ENCODE results near the gene SGO2.
"Not testable (repeated sequence)": the region's sequence is repeated elsewhere in the genome, so short reads cannot be mapped to it uniquely, and the experiment has no call there.

The SGO2 gene

DNA sequence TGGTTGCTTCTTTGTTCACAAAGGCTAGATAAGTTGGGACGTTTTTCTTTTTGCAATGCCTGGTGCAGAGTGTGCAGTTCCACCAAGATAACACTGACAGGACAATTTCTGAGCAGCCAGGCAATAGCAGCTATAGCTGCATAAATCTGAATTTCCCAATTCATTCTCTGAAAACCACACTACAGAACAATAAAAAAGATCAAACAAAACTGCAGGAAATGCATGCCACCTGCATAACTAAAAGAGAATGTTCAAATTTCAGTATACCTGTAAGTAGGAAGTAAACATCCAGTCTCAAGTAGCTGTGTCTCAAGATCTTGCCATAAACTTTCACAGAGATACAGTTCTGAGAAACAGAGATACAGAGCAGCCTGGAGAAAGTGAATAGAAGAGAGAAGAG is 10.9 kb upstream of the SGO2 start:
- no peak for DNase-seq (ENCODE audit: low spot score)

DNA sequence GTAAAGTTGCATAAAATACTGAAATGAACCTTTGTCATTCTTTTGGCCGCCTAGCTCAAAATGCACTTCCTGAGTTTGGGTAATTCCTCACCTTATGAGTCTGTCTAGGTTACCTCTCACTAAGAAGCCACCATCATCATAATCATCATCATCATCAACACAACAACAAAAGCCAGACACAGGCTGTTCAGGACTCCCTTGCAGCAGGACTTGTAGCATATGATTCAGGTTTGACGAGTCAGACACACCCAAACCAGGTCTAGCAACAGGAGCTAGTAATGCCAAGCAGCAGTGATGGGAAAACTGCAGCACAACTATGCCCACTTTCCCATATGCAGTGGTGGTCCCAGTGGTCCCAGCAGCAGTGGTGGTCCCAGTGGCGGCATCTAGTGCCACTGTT is 2.8 kb upstream of the SGO2 start:
- no peak for DNase-seq (ENCODE audit: low spot score)

DNA sequence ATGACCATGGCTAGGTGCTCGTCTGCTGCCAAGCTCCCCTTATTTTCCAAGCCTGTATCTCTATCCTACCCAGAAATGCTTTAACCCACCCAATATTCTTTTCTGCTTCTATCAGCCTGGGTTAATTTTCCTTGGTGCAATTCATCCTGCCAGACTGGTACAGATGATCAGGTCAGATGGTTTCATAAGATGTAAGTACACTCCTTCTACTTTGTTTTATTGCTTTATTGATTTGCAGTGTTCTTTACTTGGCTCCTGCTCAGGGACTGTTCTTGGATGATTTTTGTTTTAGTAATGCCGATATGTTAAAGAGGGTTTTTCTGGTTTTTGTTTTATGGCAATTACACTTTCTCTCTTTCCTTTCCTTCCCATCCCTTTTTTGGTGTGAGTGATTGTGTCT is 2.4 kb upstream of the SGO2 start:
- DNase-seq (ENCODE audit: low spot score) = no peak

DNA sequence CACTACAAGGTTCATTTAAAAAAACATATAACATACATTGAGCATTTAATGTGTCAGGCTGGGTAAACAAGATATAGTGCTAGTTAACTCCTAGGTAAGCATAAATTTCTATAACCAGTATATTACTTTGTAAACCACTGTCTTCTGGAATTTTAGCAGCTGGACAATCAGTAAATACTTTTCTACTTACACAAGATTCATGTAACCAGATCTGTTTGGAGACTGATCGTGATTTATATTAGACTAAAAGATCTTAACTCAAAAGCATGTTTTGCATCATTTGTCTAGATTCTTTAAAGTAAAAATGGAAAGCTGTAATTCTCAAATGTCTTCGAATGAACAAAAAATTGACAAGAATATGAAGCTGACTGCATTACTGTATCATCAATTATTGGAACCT is 941 bp upstream of the SGO2 start:
- no peak for DNase-seq (ENCODE audit: low spot score)

DNA sequence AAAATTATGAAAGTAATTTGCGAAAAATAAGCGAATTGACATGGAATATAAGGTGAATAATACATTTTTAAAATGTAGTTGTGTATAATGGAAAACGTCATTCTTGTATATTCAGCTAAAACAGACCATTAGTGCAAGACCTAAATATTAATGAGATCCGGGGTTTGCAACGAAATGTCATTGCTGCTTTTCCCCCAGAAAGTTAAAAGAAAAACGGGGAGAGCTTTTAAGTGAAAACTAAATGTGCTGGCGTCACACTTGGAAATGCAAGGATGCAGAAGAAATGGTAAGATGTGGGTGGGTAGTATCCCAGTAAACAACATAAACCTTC is 491 bp upstream of the SGO2 start:
- DNase-seq (ENCODE audit: low spot score) = no peak

DNA sequence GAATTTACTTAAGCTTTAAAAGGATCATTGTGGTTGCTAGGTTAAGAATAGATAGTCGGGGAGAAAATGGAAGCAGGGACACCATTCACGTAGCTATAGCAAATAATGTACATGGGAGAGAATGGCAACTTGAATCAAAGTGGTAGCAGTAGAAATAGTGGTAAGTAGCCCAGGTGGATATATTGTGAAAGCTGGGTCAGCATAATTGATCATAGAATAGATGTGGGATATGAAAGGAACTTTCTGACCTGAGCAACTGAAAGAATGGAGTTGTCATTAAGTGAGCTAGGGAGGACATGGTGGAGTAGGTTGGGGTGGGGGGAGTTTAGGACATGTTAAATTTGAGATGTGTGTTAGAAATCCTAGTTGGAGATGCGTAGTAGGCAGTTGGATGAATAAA is 2.2 kb downstream of the SGO2 start:
- DNase-seq (ENCODE audit: low spot score) = no peak

DNA sequence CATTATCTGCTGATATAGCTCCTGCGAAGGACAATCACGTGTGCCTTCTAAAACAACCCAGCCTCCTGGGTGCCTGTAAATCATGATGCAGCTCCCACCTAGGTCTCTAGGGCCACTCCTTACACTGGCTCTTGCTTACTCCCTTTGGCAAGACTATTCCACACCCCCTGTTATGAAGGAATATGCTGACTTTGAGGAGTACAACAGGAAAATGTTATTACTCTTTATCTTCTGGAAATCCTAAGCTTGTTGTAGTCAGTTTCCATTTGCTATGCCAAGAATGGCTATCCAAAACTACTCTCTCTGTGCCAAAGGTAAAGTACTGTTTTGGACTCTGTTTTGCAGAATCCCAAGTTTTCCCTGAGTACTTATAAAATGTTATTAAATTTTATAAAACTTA is 7.7 kb downstream of the SGO2 start:
- DNase-seq (ENCODE audit: low spot score) = no peak

DNA sequence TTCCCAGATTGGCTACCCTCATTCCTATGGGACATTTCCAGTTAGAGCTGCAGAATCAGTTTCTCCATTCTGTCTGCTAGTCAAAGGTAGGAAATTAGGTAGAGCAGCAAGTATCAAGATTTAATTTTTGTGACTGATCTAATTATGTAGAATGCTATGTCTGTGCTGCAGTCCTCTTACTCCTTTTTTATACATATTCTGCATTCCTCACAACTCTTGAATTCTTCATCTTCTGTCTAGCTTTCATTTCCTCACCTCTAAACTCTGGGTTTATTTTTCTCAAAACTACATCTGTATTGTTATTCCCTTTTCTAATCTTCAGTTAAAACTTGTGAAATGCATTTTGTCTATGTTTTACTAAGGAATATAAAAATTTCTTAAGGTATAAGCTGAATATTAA is 8.6 kb downstream of the SGO2 start:
- DNase-seq (ENCODE audit: low spot score) = no peak

DNA sequence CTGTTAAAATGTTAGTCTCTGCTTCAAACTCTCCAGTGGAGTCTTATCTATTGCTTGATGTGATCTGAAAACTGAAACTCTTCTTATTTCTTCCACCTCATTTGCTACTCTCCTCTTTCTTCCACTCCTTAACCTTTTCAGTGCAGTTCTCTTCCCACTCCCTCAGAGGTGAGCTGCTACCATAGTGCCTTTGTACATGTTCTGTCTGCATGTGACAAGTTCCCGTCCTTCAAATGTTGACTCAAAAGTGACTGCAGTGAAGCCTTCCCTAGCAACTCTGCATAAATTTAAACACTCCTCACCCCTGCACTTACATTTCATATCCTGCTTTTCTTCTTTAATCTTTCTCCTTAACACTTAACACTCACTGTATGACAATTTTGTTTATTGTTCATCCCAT is 12.1 kb downstream of the SGO2 start:
- DNase-seq (ENCODE audit: low spot score) = no peak

DNA sequence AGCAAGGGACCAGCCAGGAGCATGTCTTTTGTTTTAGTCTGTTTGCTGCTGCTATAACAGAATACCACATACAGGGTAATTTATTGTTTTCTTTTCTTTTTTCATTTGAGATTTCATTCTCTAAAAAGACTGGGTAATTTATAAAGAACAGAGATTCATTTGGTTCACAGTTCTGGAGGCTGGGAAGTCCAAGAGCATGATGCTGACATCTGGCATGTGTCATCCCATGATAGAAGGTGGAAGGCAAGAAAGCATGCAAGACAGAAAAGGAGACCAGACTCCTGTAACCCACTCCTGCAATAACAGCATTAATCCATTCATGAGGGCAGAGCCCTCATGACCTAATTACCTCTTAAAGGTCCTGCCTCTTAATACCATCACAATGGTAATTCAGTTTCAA is 14.8 kb downstream of the SGO2 start:
- no peak for DNase-seq (ENCODE audit: low spot score)

DNA sequence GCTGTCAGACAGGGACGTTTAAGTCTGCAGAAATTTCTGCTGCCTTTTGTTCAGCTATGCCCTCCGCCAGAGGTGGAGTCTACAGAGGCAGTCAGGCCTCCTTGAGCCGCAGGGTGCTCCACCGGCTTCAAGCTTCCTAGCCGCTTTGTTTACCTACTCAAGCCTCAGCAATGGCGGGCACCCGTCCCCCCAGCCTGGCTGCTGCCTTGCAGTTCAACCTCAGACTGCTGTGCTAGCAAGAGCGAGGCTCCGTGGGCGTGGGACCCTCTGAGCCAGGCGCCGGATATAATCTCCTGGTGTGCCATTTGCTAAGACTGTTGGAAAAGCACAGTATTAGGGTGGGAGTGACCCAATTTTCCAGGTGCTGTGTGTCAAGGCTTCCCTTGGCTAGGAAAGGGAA is 40.6 kb downstream of the SGO2 start:
- not testable (repeated sequence) for DNase-seq (ENCODE audit: low spot score)

DNA sequence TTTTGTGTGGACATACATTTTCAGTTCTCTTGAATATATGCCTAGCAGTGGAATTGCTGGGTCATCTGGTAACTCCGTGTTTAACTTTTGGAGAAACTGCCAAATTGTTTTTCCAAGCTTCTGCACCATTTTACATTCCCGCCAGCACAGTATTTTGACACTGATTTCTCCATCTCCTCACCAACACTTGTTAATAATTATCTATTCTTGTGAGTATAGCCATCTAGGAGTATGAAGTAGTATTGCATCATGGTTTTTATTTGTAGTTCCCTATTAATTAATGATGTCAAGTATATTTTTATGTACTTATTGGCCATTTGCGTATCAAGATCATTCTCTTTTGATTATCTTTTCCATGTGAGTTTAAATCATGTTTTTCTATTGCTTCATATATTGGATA is 41.9 kb downstream of the SGO2 start:
- DNase-seq (ENCODE audit: low spot score) = no peak

DNA sequence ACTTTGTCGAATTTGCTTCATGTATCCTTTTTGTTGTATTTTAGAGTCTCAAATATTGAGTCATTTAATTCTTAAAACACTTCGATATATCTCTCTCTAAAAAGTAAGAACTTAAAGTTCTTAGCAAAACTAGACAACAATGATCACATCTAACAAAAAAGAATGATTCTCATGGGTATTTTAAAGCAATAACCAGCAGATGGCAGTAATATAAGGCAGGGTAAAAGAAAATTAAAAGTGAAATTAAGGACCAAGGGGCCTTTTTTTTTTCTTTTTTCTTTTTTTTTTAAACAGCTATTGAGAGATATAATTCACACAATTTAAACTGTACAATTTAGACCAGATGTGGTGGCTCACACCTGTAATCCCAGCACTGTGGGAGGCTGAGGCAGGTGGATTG is 50.0 kb downstream of the SGO2 start:
- DNase-seq (ENCODE audit: low spot score) = no peak

DNA sequence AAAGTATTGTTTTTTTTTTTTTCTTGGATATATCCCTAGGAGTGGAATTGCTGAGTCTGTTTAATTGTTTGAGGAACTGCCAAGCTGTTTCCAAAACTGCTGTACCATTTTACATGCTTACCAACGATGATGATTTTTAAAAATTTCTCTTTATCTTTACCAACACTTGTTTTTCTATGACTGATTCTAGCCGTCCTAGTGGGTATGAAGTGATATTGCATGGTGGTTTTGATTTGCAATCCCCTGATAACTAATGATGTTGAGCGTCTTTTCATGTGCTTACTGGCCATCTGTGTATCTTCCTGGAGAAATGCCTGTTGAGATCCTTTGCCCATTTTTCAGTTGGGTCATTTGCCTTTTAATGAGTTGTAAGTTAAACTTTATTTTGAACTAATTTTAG is 51.0 kb downstream of the SGO2 start:
- no peak for DNase-seq (ENCODE audit: low spot score)

DNA sequence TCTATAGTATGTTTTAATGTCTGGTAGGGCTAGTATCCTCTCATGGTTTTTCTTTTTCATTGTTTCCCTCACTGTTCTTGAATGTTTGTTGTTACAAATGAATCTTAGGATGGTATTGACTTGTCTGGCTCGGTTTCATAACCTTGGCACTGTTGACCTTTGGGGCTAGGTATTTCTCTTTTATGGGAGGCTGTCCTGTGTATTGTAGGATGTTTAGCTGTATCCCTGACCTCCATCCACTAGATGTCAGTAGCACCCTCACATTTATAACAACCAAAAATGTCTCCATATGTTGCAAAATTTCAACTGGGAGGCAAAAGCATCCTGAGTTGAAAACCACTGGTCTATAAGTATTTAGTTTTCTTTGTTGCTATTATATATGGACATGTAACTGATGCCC is 52.8 kb downstream of the SGO2 start:
- peak; percentile 35 for DNase-seq (ENCODE audit: low spot score)

DNA sequence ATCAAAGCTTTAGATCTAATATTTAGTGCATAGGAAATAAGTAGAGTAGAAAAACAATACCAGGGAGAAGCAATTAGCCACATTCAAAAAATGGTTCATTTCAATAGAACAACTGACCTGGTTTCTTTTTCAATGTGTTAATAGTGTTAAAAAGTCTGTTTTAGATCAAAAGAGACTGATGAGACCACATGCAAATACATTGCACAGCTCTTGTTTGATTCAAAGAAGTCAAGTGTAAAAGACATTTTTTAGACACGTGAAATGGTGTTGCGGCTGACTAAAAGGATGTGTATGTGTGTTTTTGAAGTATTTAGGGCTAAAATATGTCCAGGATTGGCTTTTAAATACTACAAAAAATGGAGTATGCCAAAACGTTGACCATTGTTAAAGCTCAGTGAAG is 58.6 kb downstream of the SGO2 start:
- no peak for DNase-seq (ENCODE audit: low spot score)

DNA sequence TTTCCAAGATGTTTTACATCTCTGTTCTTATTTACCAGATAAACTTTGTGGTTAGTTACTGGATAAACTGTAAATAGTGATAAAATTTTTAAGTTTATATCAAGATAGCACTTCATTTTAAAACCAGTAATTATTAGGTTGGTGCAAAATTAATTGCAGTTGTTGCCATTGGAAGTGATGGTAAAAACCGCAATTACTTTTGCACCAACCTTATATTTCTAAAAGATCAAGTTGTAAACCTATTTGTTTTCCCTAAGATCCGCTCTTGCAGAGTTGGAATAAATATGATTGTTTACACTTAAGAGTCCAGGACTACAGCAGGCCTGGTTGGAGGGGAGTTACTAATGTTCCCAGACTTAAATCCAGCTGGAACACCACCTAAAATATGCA is 59.3 kb downstream of the SGO2 start:
- DNase-seq (ENCODE audit: low spot score) = no peak

DNA sequence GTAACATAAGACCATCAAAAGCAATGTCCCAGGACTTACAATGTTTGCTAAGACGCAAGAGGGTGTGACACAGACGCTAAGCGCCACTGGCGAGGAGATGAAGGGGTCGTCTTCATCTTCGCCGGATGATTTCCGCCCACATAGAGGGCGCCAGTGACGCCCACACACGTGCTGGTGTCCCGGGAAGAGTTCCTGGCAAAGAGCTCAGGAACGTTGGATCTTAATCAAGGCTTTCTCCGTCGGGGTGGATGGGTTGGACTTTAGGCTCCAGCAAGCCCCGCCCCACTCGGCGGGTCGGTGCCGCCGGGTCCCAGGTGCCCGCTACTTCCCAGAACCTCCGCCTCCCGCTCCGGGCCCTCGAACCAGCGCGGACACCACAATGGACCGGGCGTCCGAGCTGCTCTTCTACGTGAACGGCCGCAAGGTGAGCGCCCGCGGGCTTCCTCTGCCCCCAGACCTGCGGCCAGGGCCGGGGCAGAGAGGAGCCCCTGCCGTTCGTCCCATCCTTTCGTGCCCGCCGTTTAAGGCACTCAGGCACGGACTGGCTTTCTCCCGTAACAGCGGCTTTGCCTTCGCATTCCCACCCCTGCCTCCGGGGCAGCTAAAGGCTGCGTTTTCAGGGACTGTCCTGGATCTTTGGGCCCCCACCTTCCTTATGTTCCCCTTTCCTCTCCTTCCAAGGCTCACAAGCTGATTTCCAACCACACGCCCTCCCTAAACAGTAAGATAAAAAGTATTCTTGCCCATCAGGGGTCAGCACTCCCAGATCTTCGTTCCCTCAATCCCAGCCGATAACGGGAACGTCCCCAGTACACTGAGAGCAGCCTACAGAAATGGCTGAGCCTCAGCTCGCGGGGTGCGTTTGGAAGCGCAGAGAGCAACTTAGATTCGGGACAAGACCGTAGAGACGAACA is 60.0 kb downstream of the SGO2 start, which contains the start of gene AOX1:
Gene AOX1 (plus strand): TSS at position 285 of the 914 bp plus-strand sequence. CDS start 95 bp downstream, at position 380.
- no peak for DNase-seq (ENCODE audit: low spot score)

DNA sequence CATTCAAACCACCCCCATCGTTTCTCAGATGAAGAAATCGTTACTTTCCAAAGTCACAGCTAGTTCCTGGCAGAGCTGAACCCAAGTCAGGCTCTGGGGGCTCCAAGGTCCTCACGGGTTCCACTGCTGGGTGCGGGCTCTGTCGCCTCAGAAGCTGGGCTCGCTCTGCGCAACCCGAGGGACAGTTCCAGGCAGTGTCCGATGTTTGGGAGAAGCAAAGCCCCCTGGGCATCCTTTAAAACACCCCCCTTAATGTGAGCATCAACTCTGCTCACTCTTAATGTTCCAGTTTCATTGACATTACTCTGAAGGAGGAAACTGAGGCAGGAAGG is 60.6 kb downstream of the SGO2 start:
- no peak for DNase-seq (ENCODE audit: low spot score)

DNA sequence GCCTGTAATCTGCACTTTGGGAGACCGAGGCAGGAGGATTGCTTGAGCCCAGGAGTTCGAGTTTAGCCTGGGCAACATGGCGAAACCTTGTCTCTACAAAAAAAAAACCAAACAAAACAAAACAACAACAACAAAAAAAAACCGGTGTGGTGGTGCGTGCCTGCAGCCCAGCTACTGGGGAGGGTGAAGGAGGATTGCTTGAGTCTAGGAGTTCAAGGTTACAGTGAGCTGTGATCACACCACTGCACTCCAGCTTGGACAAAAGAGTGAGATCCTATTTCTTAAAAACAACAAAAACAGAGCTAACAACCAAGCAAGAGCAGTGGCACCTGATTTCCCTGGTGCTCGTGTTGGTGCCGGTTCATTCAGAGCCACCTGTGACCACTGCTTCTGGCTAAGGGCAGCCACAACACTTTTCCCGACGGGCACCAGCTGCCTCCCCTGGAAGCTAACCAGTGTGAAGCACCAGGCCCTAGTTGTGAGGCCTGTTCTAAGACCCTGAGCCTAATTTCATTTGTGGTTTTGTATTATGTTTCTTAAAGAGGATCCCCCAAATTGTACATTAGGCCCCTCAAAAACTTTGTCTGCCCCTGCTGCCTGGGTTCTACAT is 61.1 kb downstream of the SGO2 start:
- DNase-seq (ENCODE audit: low spot score) = no peak

DNA sequence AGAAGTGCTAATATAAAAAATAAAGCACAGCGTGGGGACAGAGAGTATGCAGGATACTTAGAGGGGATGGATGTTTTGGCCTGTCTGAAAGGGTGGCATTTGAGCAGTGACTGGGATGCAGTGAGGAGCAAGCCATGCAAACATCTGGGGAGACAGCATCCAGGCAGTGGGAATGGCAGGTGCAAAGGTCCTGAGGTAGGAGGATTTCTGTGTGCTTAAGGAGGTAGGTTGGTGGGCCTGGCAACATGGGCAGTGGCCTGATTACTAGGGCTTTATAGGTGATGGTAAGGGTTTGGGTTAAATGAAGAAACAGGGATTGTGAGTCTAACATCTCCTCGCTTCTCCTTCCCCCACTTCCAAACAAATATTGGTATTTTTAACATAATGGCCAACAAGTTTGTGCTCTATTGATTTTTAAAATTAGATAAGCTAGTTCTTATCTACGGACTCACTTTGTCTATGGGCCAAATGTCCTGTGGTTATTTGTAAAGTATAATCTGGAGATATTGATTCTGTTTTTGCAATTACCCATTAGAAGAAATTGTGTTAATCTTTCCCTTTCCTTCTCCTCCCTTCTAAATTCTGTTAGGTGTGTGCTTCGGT is 62.2 kb downstream of the SGO2 start:
- DNase-seq (ENCODE audit: low spot score) = no peak

DNA sequence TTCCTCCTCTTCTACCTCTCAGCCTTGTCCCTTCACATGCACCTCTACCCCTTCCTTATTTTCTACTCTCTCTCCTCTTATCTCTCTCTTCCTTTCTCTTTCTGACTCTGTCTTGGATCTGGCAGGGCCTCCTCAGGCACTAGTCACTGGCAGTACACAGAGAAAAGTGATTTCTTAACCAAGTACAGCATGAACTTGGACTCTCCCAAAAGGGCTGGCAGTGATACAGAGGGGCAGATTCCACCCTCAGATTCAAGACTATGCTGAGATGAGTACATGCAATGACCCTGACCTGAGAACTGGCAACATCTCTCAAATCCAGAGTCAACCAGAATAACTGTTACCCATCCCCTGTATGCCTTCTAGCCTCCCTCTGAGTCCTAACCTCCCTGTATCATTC is 64.1 kb downstream of the SGO2 start:
- DNase-seq (ENCODE audit: low spot score) = no peak

DNA sequence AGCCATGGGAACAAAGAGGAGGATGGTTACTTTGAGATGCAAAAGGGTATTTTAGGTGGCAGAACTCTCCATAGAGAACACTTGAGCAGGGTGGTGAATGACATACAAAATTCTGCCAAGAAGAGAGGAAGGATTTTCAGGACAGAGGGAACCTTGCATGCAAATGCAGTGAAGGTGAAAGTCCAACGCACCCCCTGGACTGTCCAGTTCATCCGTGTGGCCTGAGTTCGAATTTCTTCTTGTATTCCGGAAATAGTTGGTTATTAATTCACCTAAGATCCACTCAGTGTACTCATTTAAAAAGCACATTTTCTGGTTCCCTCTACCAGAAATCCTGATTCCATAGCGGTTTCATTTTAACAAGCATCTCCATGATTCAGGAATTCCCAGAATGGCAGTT is 65.3 kb downstream of the SGO2 start:
- DNase-seq (ENCODE audit: low spot score) = no peak

All from SW480 (cell line).